Right ventricle myocardium superior (tissue), 1 donor: Measurements from ENCODE around the gene RPRML. TPM values are rescaled to one million over a fixed set of nuclear protein-coding genes. Genes with fewer than 3 reads are reported as not detected.

ENCODE experiments used
- microRNA-seq: library from miRNA; unstranded; fragments of <30 nt; microRNA quantifications from one replicate; pipeline ENCODE4 v1.2.0, GENCODE V29; 2020
- total RNA-seq: library from RNA; stranded (reverse); fragmentation: NEBNext Ultra II Directional; extraction: Animal tissue kit (Norgen Biotek cat#: 25700); gene quantifications from one replicate; pipeline ENCODE4 v1.2.1, GENCODE V29; 2021
- donor health status: DM: no; HTN: yes; CAD: no; lungs with severe emphysema.

The RPRML gene
- total RNA-seq, 1 donor from 2014 or later = not detected

Small RNA genes lying within 50 kb of the gene (microRNA-seq; reads per million reads assigned to microRNA genes)
- not detected for gene MIR5089

Other genes starting within 250 kb of the RPRML start
- gene WNT3, start 160.6 kb downstream of the RPRML start, total RNA-seq = 0.91 TPM
- gene WNT9B, start 127.7 kb downstream of the RPRML start, total RNA-seq = 0.13 TPM
- gene GOSR2, start 56.1 kb downstream of the RPRML start, total RNA-seq = 32.0 TPM
- gene CDC27, start 210.0 kb upstream of the RPRML start, total RNA-seq = 69.4 TPM
- 219 TPM for gene MYL4, start 230.1 kb upstream of the RPRML start, total RNA-seq